Lung (tissue), 12 donors: ENCODE results near the gene RAB8B. TPM values are rescaled to one million over a fixed set of nuclear protein-coding genes. Genes with fewer than 3 reads are reported as not detected.

ENCODE experiments used
- ATAC-seq: fragments of 200-7000 bp; cut with Tn5 transposase; one replicate; pipeline ENCODE4 v1.9.1; 2020; ENCODE audit warnings: moderate number of reproducible peaks; ENCODE audit not compliant: insufficient read depth, low FRiP score
- DNase-seq, 3 donors: peaks; one replicate each; pipeline ENCODE4 v3.0.0-alpha.2; 2013 to 2017
- H3K27ac ChIP-seq, 2 donors: one replicate each; pipeline ENCODE4 v1.5.1; 2013; ENCODE audit warnings: mild to moderate bottlenecking in 2 of 2, moderate library complexity in 2 of 2, control low read depth in 1 of 2, inconsistent platforms in 1 of 2, low read depth in 1 of 2, low read length in 1 of 2
- H3K27me3 ChIP-seq, 3 donors: one replicate each; pipeline ENCODE4 v1.5.1; 2013; ENCODE audit warnings: low read length in 2 of 3; ENCODE audit not compliant: control insufficient read depth in 3 of 3, insufficient read depth in 3 of 3
- H3K36me3 ChIP-seq, 4 donors: one replicate each; pipeline ENCODE4 v1.5.1; 2013; ENCODE audit warnings: low read length in 4 of 4, mild to moderate bottlenecking in 1 of 4, moderate library complexity in 1 of 4; ENCODE audit not compliant: control insufficient read depth in 4 of 4, insufficient read depth in 4 of 4
- H3K4me1 ChIP-seq, 5 donors: one replicate each; pipeline ENCODE4 v1.5.1; 2013; ENCODE audit warnings: low read length in 5 of 5, mild to moderate bottlenecking in 2 of 5, moderate library complexity in 1 of 5; ENCODE audit not compliant: control insufficient read depth in 5 of 5, insufficient read depth in 5 of 5
- H3K4me3 ChIP-seq: one replicate; pipeline ENCODE4 v1.5.1; 2013; ENCODE audit warnings: mild to moderate bottlenecking, control low read depth, moderate library complexity
- H3K9ac ChIP-seq, 2 donors: one replicate each; pipeline ENCODE4 v1.5.1; 2013; ENCODE audit warnings: low read length in 2 of 2, control low read depth in 1 of 2; ENCODE audit not compliant: insufficient read depth in 1 of 2
- H3K9me3 ChIP-seq, 4 donors: one replicate each; pipeline ENCODE4 v1.5.1; 2013; ENCODE audit warnings: low read length in 3 of 4, mild to moderate bottlenecking in 1 of 4, moderate library complexity in 1 of 4; ENCODE audit not compliant: control insufficient read depth in 4 of 4, insufficient read depth in 3 of 4
- CTCF ChIP-seq: IDR thresholded peaks from 2 replicates; pipeline ENCODE4 v1.5.1; 2012; ENCODE audit warnings: mild to moderate bottlenecking; ENCODE audit errors: control extremely low read depth, extremely low read depth
- WGBS, 2 donors: extraction: QIAGEN DNeasy Blood & Tissue Kit; methylation state at CpG; one replicate each; pipeline ENCODE4 v1.1.7; 2013; 5-methylcytosine and 5-hydroxymethylcytosine counted together
- polyA plus RNA-seq, 2 donors: library from polyadenylated mRNA; stranded (reverse); fragments of 200-250 nt; gene quantifications; one replicate each; pipeline ENCODE4 v1.2.1, GENCODE V29; 2013
- total RNA-seq, 2 donors: library from RNA; depleted of rRNA in 1 of 2; stranded (reverse); fragments of >200 nt in 1 of 2; gene quantifications; one replicate each; pipeline ENCODE4 v1.2.1, GENCODE V29; 2014 to 2021
- donor health status: control.
- donor health status: control.
- donor health status: Bipolar disorder and iron deficiency.
- donor health status: healthy.
- donor health status: DM: yes; HTN: yes; CAD: no.

Gene RAB8B
- total and polyA plus RNA-seq, 4 donors, result 10.0 to 88.9 (median 35.7) TPM

- Histone ChIP-seq H3K4me3 (peak overlapping the region; percentile 64), H3K27me3 (no peaks in the 10 kb centered on the region), H3K9ac (peak overlapping the region; percentile 70 to 86), H3K27ac (peak overlapping the region in 1 of 2 donors; percentile 89), H3K9me3 (no peaks in the 10 kb centered on the region), H3K4me1 (peaks cover 0 to 12% (median 1%) of the 10 kb centered on the region in 5 donors), H3K36me3 (peaks cover 0 to 2% (median under 1%) of the 10 kb centered on the region in 4 donors)
- no peak for TF ChIP-seq CTCF
- 20 to 23% methylated on average over 11 of the region's 11 CpGs for WGBS, 2 donors
- DNase-seq (no peak), ATAC-seq (no peak)
Observed at GRCh38 chr15:63276342-63277037, 87.1 kb downstream of the RAB8B start.

GRCh38 chr15:63277038-63277892, 87.9 kb downstream of the RAB8B start, which contains the start of gene APH1B:
APH1B (plus strand) TSS chr15:63277605; CDS start chr15:63277624, 19 bp downstream.
- no peaks in the 10 kb centered on the region for H3K27me3 ChIP-seq
- DNase-seq (peak; percentile 89 to 94 (median 94)), ATAC-seq (peak; percentile 89)
- H3K36me3 ChIP-seq, result peaks cover 0 to 2% (median under 1%) of the 10 kb centered on the region in 4 donors
- H3K4me3 ChIP-seq, result peak within 1 kb of the TSS; percentile 88
- H3K9ac ChIP-seq, result peak within 1 kb of the TSS; percentile 70 to 86
- H3K27ac ChIP-seq, result peak within 1 kb of the TSS; percentile 28 to 90
- no peaks in the 10 kb centered on the region for H3K9me3 ChIP-seq
- 0 to 2% methylated on average over 41 to 102 of the region's 102 CpGs for WGBS, 2 donors
- TF ChIP-seq CTCF, result no peak
- H3K4me1 ChIP-seq, result peaks cover 0 to 12% (median 1%) of the 10 kb centered on the region in 5 donors

GRCh38 chr15:63277893-63278456, 88.6 kb downstream of the RAB8B start:
- Histone ChIP-seq H3K4me1 (peaks cover 0 to 12% (median 1%) of the 10 kb centered on the region in 5 donors), H3K4me3 (peak overlapping the region; percentile 88), H3K36me3 (peaks cover 0 to 2% (median under 1%) of the 10 kb centered on the region in 4 donors), H3K9me3 (no peaks in the 10 kb centered on the region), H3K27me3 (no peaks in the 10 kb centered on the region), H3K9ac (peak overlapping the region; percentile 66 to 76), H3K27ac (peak overlapping the region in 1 of 2 donors; percentile 90)
- no peak for ATAC-seq
- TF ChIP-seq CTCF, result no peak
- WGBS, 2 donors, result 8 to 19% methylated on average over 17 of the region's 17 CpGs
- DNase-seq, result peak in 1 of 3 donors; percentile 34
